T-helper 2 cell treated with Interferon-gamma antibody and Interleukin-4, amounts not matched to agents 100 ng/mL and 5 ng/mL, for 36 hours (primary cell): ENCODE data around the gene AR. TPM values are rescaled to one million over a fixed set of nuclear protein-coding genes. Genes with fewer than 3 reads are reported as not detected.

ENCODE experiments used
- intact Hi-C: fragments of 100-400 bp; cut with micrococcal nuclease; formaldehyde crosslinking; loops from one replicate; pipeline ENCODE4 v1.15.1; 2023
- total RNA-seq: library from RNA; stranded (reverse); gene quantifications from 2 replicates; pipeline ENCODE4 v1.2.3, GENCODE V29; 2022

Gene AR
- 0.48 and 0.61 TPM in 2 replicates for total RNA-seq

- intact Hi-C loops = no loop called here
These were observed at the start of gene AR for GRCh38 chrX:67543818-67544217. AR (plus strand) TSS chrX:67544021; CDS start chrX:67545147, 1,126 bp downstream.

GRCh38 chrX:67500617-67501016 is 43.2 kb upstream of the AR start:
- intact Hi-C loops = no loop called here

GRCh38 chrX:67503004-67503403 is 40.8 kb upstream of the AR start:
- intact Hi-C loops = no loop called here

GRCh38 chrX:67503453-67503852 is 40.4 kb upstream of the AR start:
- intact Hi-C loops = no loop called here

- intact Hi-C loops = no loop called here
These were observed 23.1 kb upstream of the AR start for GRCh38 chrX:67520671-67521070.

GRCh38 chrX:67523002-67523681 is 20.7 kb upstream of the AR start:
- intact Hi-C loops = no loop called here

- intact Hi-C loops = no loop called here
These were observed 19.9 kb upstream of the AR start for GRCh38 chrX:67523932-67524331.

GRCh38 chrX:67524428-67524827 is 19.4 kb upstream of the AR start:
- intact Hi-C loops = no loop called here

- intact Hi-C loops = no loop called here
These were observed 18.7 kb upstream of the AR start for GRCh38 chrX:67524950-67525691.

- intact Hi-C loops = no loop called here
These were observed 7.3 kb upstream of the AR start for GRCh38 chrX:67536564-67536963.

GRCh38 chrX:67538383-67538782 is 5.4 kb upstream of the AR start:
- intact Hi-C loops = no loop called here

- intact Hi-C loops = no loop called here
These were observed 637 bp downstream of the AR start for GRCh38 chrX:67544281-67545035.

- intact Hi-C loops = no loop called here
These were observed 1.4 kb downstream of the AR start for GRCh38 chrX:67545036-67545821.

GRCh38 chrX:67545893-67546495 is 2.2 kb downstream of the AR start:
- intact Hi-C loops = no loop called here

- intact Hi-C loops = no loop called here
These were observed 2.9 kb downstream of the AR start for GRCh38 chrX:67546496-67547423.

- intact Hi-C loops = no loop called here
These were observed 11.9 kb downstream of the AR start for GRCh38 chrX:67555578-67556203.

GRCh38 chrX:67558267-67558666 is 14.4 kb downstream of the AR start:
- intact Hi-C loops = no loop called here

GRCh38 chrX:67563469-67564448 is 19.9 kb downstream of the AR start:
- intact Hi-C loops = no loop called here
